ENCODE measurements around the gene CD74.
"Not testable (repeated sequence)": the region's sequence is repeated elsewhere in the genome, so short reads cannot be mapped to it uniquely, and the experiment has no call there.

Gene CD74

GRCh38 chr5:150422075-150422474, 9.4 kb upstream of the CD74 start:
- TF ChIP-seq CTCF (IDR thresholded peaks at IDR 0.05; ENCODE audit: borderline replicate concordance, control extremely low read depth, extremely low read depth, insufficient read depth, missing control alignments) = no peak
- DNase-seq (ENCODE audit: low spot score) = no peak
- in situ Hi-C loops (cut with MboI; ENCODE audit: low sequenced_read_pairs, unreplicated experiment) = no loop called here

- in situ Hi-C loops (cut with MboI; ENCODE audit: low sequenced_read_pairs, unreplicated experiment) = no loop called here
- TF ChIP-seq CTCF (IDR thresholded peaks at IDR 0.05; ENCODE audit: borderline replicate concordance, control extremely low read depth, extremely low read depth, insufficient read depth, missing control alignments) = no peak
- no peak for DNase-seq (ENCODE audit: low spot score)
Observed at GRCh38 chr5:150419630-150420270, 7.0 kb upstream of the CD74 start.

- in situ Hi-C loops (cut with MboI; ENCODE audit: low sequenced_read_pairs, unreplicated experiment) = not testable (repeated sequence)
Observed at GRCh38 chr5:150413902-150414790, 1.4 kb upstream of the CD74 start.

GRCh38 chr5:150413176-150413901, 629 bp upstream of the CD74 start:
- DNase-seq (ENCODE audit: low spot score) = no peak
- in situ Hi-C loops (cut with MboI; ENCODE audit: low sequenced_read_pairs, unreplicated experiment) = no loop called here
- TF ChIP-seq CTCF (IDR thresholded peaks at IDR 0.05; ENCODE audit: borderline replicate concordance, control extremely low read depth, extremely low read depth, insufficient read depth, missing control alignments) = no peak

More at GRCh38 chr5:150413902-150414790, 1.4 kb upstream of the CD74 start:
- not testable (repeated sequence) for DNase-seq (ENCODE audit: low spot score)

- in situ Hi-C loops (cut with MboI; ENCODE audit: low sequenced_read_pairs, unreplicated experiment) = no loop called here
- no peak for TF ChIP-seq CTCF (IDR thresholded peaks at IDR 0.05; ENCODE audit: borderline replicate concordance, control extremely low read depth, extremely low read depth, insufficient read depth, missing control alignments)
- no peak for DNase-seq (ENCODE audit: low spot score)
Observed at GRCh38 chr5:150411245-150411979, 1.3 kb downstream of the CD74 start.

- in situ Hi-C loops (cut with MboI; ENCODE audit: low sequenced_read_pairs, unreplicated experiment) = no loop called here
- TF ChIP-seq CTCF (IDR thresholded peaks at IDR 0.05; ENCODE audit: borderline replicate concordance, control extremely low read depth, extremely low read depth, insufficient read depth, missing control alignments) = no peak
- DNase-seq (ENCODE audit: low spot score) = no peak
Observed at GRCh38 chr5:150410524-150411244, 2.0 kb downstream of the CD74 start.

All from GM13976 (cell line).